ENCODE results near the gene SPINK4. TPM values are rescaled to one million over a fixed set of nuclear protein-coding genes. Genes with fewer than 3 reads are reported as not detected.

Gene SPINK4
- total RNA-seq, 2 donors from 2014 or later: not detected

- H3K27ac ChIP-seq: no peak overlapping the region
- DNase-seq: no peak
- 88 to 95% methylated on average over 1 of the region's 1 CpG for WGBS, 2 donors
These were observed 30.6 kb upstream of the SPINK4 start for GRCh38 chr9:33209394-33209793.

GRCh38 chr9:33210006-33210715, 29.8 kb upstream of the SPINK4 start:
- Histone ChIP-seq H3K9me3 (no peaks in the 10 kb centered on the region), H3K27me3 (no peaks in the 10 kb centered on the region), H3K4me3 (no peak overlapping the region), H3K27ac (no peak overlapping the region), H3K36me3 (replicated peaks in 1 of 2; ENCODE audit: insufficient read depth in 1 of 2, low read depth in 2 of 2) (no peaks in the 10 kb centered on the region), H3K4me1 (no peaks in the 10 kb centered on the region)
- no peak for DNase-seq
- 79 to 96% methylated on average over 4 of the region's 4 CpGs for WGBS, 2 donors
- intact Hi-C loops (cut with DNase I): no loop called here
- no peak for TF ChIP-seq CTCF (IDR thresholded peaks at IDR 0.05)
- TF ChIP-seq POLR2A (IDR thresholded peaks at IDR 0.05): no peak
- ATAC-seq: no peak

More at GRCh38 chr9:33209394-33209793, 30.6 kb upstream of the SPINK4 start:
- Histone ChIP-seq H3K4me1 (no peaks in the 10 kb centered on the region), H3K27me3 (no peaks in the 10 kb centered on the region), H3K36me3 (replicated peaks in 1 of 2; ENCODE audit: insufficient read depth in 1 of 2, low read depth in 2 of 2) (no peaks in the 10 kb centered on the region), H3K4me3 (no peak overlapping the region), H3K9me3 (no peaks in the 10 kb centered on the region)
- no peak for TF ChIP-seq POLR2A (IDR thresholded peaks at IDR 0.05)
- intact Hi-C loops (cut with DNase I): no loop called here
- no peak for ATAC-seq

GRCh38 chr9:33211695-33212393, 28.1 kb upstream of the SPINK4 start:
- no peak overlapping the region for H3K27ac ChIP-seq
- no peak overlapping the region for H3K4me3 ChIP-seq
- H3K27me3 ChIP-seq: no peaks in the 10 kb centered on the region
- WGBS, 2 donors: 63 to 68% methylated on average over 3 of the region's 3 CpGs
- no peaks in the 10 kb centered on the region for H3K4me1 ChIP-seq
- H3K9me3 ChIP-seq: no peaks in the 10 kb centered on the region
- intact Hi-C loops (cut with DNase I): no loop called here
- no peaks in the 10 kb centered on the region for H3K36me3 ChIP-seq (replicated peaks in 1 of 2; ENCODE audit: insufficient read depth in 1 of 2, low read depth in 2 of 2)
- TF ChIP-seq CTCF (IDR thresholded peaks at IDR 0.05) (no peak), POLR2A (IDR thresholded peaks at IDR 0.05) (no peak)
- no peak for DNase-seq
- no peak for ATAC-seq

- H3K9me3 ChIP-seq: no peaks in the 10 kb centered on the region
- H3K4me3 ChIP-seq: no peak overlapping the region
- H3K27me3 ChIP-seq: no peaks in the 10 kb centered on the region
- ATAC-seq (no peak), DNase-seq (peak in 1 of 4 donors; percentile 18)
- no peak overlapping the region for H3K27ac ChIP-seq
- intact Hi-C loops (cut with DNase I): loop anchor here (5.0 kb wide), 1 partner anchor 139 kb away; no protein-coding TSS in a partner anchor
- H3K4me1 ChIP-seq: peaks cover 4% of the 10 kb centered on the region
- 72 to 74% methylated on average over 13 to 14 of the region's 14 CpGs for WGBS, 2 donors
- TF ChIP-seq POLR2A (IDR thresholded peaks at IDR 0.05) (no peak), CTCF (IDR thresholded peaks at IDR 0.05) (no peak)
- H3K36me3 ChIP-seq (replicated peaks in 1 of 2; ENCODE audit: insufficient read depth in 1 of 2, low read depth in 2 of 2): no peaks in the 10 kb centered on the region
These were observed 19.0 kb upstream of the SPINK4 start for GRCh38 chr9:33220681-33221567.

- Histone ChIP-seq H3K4me1 (peaks cover 4% of the 10 kb centered on the region), H3K4me3 (no peak overlapping the region), H3K36me3 (replicated peaks in 1 of 2; ENCODE audit: insufficient read depth in 1 of 2, low read depth in 2 of 2) (no peaks in the 10 kb centered on the region), H3K27ac (no peak overlapping the region), H3K27me3 (no peaks in the 10 kb centered on the region), H3K9me3 (no peaks in the 10 kb centered on the region)
- no peak for DNase-seq
- ATAC-seq: no peak
- TF ChIP-seq CTCF (IDR thresholded peaks at IDR 0.05): no peak
- no peak for TF ChIP-seq POLR2A (IDR thresholded peaks at IDR 0.05)
- 70 to 87% methylated on average over 3 of the region's 3 CpGs for WGBS, 2 donors
- intact Hi-C loops (cut with DNase I): loop anchor here (5.0 kb wide), 1 partner anchor 139 kb away; no protein-coding TSS in a partner anchor
These were observed 18.4 kb upstream of the SPINK4 start for GRCh38 chr9:33221568-33221884.
